Peyer's patch (tissue), 4 donors: Measurements from ENCODE around the gene CADPS2.

Experiments
- POLR2A ChIP-seq, 2 donors: fragments of 450-650 bp; IDR thresholded peaks; one replicate each; pipeline ENCODE4 v1.5.1; 2017; ENCODE audit warnings: antibody characterized with exemption in 2 of 2, mild to moderate bottlenecking in 2 of 2, moderate library complexity in 2 of 2
- TF ChIP-seq, protein P1 (sequence below), 6 experiments: fragments of 450-650 bp in 4 of 6; fragments of 200-600 bp in 2 of 6; sonication (generic) in 1 of 6; IDR thresholded peaks; one replicate each; pipeline ENCODE4 v1.5.1; 2017 to 2019; ENCODE audit warnings: antibody characterized with exemption in 6 of 6, mild to moderate bottlenecking in 3 of 6, moderate library complexity in 1 of 6

DNA sequence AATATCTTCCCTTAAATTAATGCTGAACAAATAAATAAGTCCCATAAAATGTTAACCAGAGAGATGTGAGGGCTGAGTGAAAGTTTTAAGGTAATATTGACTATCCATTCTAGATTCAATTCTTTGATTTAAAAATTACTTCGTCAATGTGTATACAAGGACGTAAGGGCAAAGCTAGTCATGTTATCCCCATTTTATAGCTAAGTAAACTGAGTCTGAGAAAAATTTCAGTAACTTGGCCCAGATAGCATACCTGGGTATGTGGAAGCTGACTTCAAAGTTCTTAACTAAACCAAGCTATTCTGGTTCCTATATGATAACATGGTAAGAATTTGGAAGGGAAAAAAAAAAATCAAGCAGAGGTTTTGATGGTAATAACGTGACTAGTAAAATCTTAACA, 72.4 kb downstream of the CADPS2 start:
- no peak for TF ChIP-seq POLR2A (IDR thresholded peaks at IDR 0.05)
- TF ChIP-seq, protein P1, sequence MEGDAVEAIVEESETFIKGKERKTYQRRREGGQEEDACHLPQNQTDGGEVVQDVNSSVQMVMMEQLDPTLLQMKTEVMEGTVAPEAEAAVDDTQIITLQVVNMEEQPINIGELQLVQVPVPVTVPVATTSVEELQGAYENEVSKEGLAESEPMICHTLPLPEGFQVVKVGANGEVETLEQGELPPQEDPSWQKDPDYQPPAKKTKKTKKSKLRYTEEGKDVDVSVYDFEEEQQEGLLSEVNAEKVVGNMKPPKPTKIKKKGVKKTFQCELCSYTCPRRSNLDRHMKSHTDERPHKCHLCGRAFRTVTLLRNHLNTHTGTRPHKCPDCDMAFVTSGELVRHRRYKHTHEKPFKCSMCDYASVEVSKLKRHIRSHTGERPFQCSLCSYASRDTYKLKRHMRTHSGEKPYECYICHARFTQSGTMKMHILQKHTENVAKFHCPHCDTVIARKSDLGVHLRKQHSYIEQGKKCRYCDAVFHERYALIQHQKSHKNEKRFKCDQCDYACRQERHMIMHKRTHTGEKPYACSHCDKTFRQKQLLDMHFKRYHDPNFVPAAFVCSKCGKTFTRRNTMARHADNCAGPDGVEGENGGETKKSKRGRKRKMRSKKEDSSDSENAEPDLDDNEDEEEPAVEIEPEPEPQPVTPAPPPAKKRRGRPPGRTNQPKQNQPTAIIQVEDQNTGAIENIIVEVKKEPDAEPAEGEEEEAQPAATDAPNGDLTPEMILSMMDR (IDR thresholded peaks at IDR 0.05): no peak
